DND-41 (cell line): ENCODE measurements around the gene CDH1.
"Not testable (repeated sequence)": the region's sequence is repeated elsewhere in the genome, so short reads cannot be mapped to it uniquely, and the experiment has no call there.

ENCODE experiments used
- ATAC-seq: fragments of 200-7000 bp; cut with Tn5 transposase; 3 replicates; pipeline ENCODE4 v1.9.1; 2021; ENCODE audit warnings: low read depth; ENCODE audit not compliant: insufficient read depth
- DNase-seq: peaks from one replicate; pipeline ENCODE4 v3.0.0-alpha.2; 2020
- H2AFZ ChIP-seq: 2 replicates; pipeline ENCODE4 v1.6.0; 2012; ENCODE audit warnings: low read depth, low read length
- H3K27ac ChIP-seq: 2 replicates; pipeline ENCODE4 v1.5.1; 2012; ENCODE audit warnings: low read length, inconsistent platforms
- H3K27me3 ChIP-seq: fragments of 200-600 bp; sonication (generic); 2 replicates; pipeline ENCODE4 v1.6.0; 2012; ENCODE audit warnings: low read length, mild to moderate bottlenecking, inconsistent platforms; ENCODE audit not compliant: insufficient read depth, poor library complexity
- H3K36me3 ChIP-seq: 2 replicates; pipeline ENCODE4 v1.5.1; 2012; ENCODE audit warnings: low read length, inconsistent platforms; ENCODE audit not compliant: insufficient read depth
- H3K4me1 ChIP-seq: 2 replicates; pipeline ENCODE4 v1.5.1; 2012; ENCODE audit warnings: mild to moderate bottlenecking, low read length; ENCODE audit not compliant: insufficient read depth
- H3K4me2 ChIP-seq: 2 replicates; pipeline ENCODE4 v1.6.0; 2012; ENCODE audit warnings: mild to moderate bottlenecking, moderate library complexity, low read length, inconsistent platforms; ENCODE audit not compliant: insufficient read depth
- H3K4me3 ChIP-seq, 2 experiments: fragments of 200-600 bp in 1 of 2; shearing (Covaris generic) in 1 of 2; 2 replicates each; pipeline ENCODE4 v1.5.1; 2012 to 2016; ENCODE audit warnings: inconsistent platforms in 2 of 2, low read length in 2 of 2, mild to moderate bottlenecking in 2 of 2, low read depth in 1 of 2, moderate library complexity in 1 of 2
- H3K79me2 ChIP-seq: 2 replicates; pipeline ENCODE4 v1.6.0; 2012; ENCODE audit warnings: low read length, inconsistent platforms; ENCODE audit not compliant: insufficient read depth
- H3K9ac ChIP-seq: 2 replicates; pipeline ENCODE4 v1.6.0; 2012; ENCODE audit warnings: low read depth, mild to moderate bottlenecking, inconsistent platforms, low read length, moderate library complexity
- H3K9me3 ChIP-seq: 2 replicates; pipeline ENCODE4 v1.5.1; 2012; ENCODE audit warnings: low read length, moderate library complexity, mild to moderate bottlenecking, inconsistent platforms; ENCODE audit not compliant: insufficient read depth, severe bottlenecking
- H4K20me1 ChIP-seq: 2 replicates; pipeline ENCODE4 v1.6.0; 2012; ENCODE audit warnings: low read length; ENCODE audit not compliant: insufficient read depth
- CTCF ChIP-seq: IDR thresholded peaks from 2 replicates; pipeline ENCODE4 v1.5.1; 2012; ENCODE audit warnings: borderline replicate concordance, low read length, moderate library complexity, mild to moderate bottlenecking; ENCODE audit not compliant: poor library complexity, severe bottlenecking; ENCODE audit errors: extremely low read depth
- EZH2 ChIP-seq: IDR thresholded peaks from 3 replicates; pipeline ENCODE4 v1.6.1; 2012; ENCODE audit warnings: borderline replicate concordance, low read depth, mild to moderate bottlenecking, moderate library complexity, low read length, inconsistent platforms; ENCODE audit not compliant: severe bottlenecking

The CDH1 gene

GRCh38 chr16:68711421-68712139 is 25.5 kb upstream of the CDH1 start:
- Histone ChIP-seq H3K27ac (no peak overlapping the region), H3K9ac (no peak overlapping the region), H3K4me2 (no peak overlapping the region), H3K4me1 (no peaks in the 10 kb centered on the region), H4K20me1 (no peaks in the 10 kb centered on the region), H3K9me3 (no peaks in the 10 kb centered on the region), H3K79me2 (no peaks in the 10 kb centered on the region), H3K4me3 (no peak overlapping the region), H3K36me3 (no peaks in the 10 kb centered on the region), H3K27me3 (peaks cover 13% of the 10 kb centered on the region), H2AFZ (no peak overlapping the region)
- no peak for ATAC-seq
- DNase-seq = no peak
- TF ChIP-seq CTCF = no peak
- TF ChIP-seq EZH2 = no peak

- Histone ChIP-seq H3K9ac (no peak overlapping the region), H3K4me3 (no peak overlapping the region), H3K79me2 (no peaks in the 10 kb centered on the region), H3K36me3 (no peaks in the 10 kb centered on the region), H2AFZ (no peak overlapping the region; the same call in 1 of the 2 replicates), H3K9me3 (no peaks in the 10 kb centered on the region), H3K4me2 (no peak overlapping the region), H4K20me1 (no peaks in the 10 kb centered on the region), H3K27ac (no peak overlapping the region), H3K27me3 (peaks cover 13% of the 10 kb centered on the region), H3K4me1 (no peaks in the 10 kb centered on the region)
- no peak for ATAC-seq
- TF ChIP-seq CTCF (no peak), EZH2 (no peak)
- no peak for DNase-seq
Measured at GRCh38 chr16:68713361-68713760, 23.7 kb upstream of the CDH1 start.

- ATAC-seq (no peak), DNase-seq (no peak)
- TF ChIP-seq EZH2 = no peak
- TF ChIP-seq CTCF = no peak
- H3K36me3 ChIP-seq = no peaks in the 10 kb centered on the region
- no peaks in the 10 kb centered on the region for H4K20me1 ChIP-seq
- H3K9ac ChIP-seq = no peak overlapping the region
- no peaks in the 10 kb centered on the region for H3K79me2 ChIP-seq
- H3K4me2 ChIP-seq = no peak overlapping the region
- no peaks in the 10 kb centered on the region for H3K4me1 ChIP-seq
- H3K27ac ChIP-seq = no peak overlapping the region
- no peak overlapping the region for H3K4me3 ChIP-seq
- no peak overlapping the region for H2AFZ ChIP-seq
- H3K9me3 ChIP-seq = no peaks in the 10 kb centered on the region
- peaks cover 7% of the 10 kb centered on the region for H3K27me3 ChIP-seq
Measured at GRCh38 chr16:68715471-68715870, 21.6 kb upstream of the CDH1 start.

GRCh38 chr16:68716516-68716915 is 20.6 kb upstream of the CDH1 start:
- not testable (repeated sequence) for H4K20me1 ChIP-seq, H3K4me1 ChIP-seq, DNase-seq, H2AFZ ChIP-seq, H3K27me3 ChIP-seq, H3K9ac ChIP-seq, H3K9me3 ChIP-seq, H3K4me3 ChIP-seq, ATAC-seq, H3K36me3 ChIP-seq, H3K4me2 ChIP-seq, H3K79me2 ChIP-seq, H3K27ac ChIP-seq
